ENCODE data around the gene DYNC1I1. TPM values are rescaled to one million over a fixed set of nuclear protein-coding genes. Genes with fewer than 3 reads are reported as not detected.

The DYNC1I1 gene
- total and polyA plus RNA-seq, 2 of the 4 experiments (the other 2 are of a cell fraction) = under 0.01 to 0.15 TPM

DNA sequence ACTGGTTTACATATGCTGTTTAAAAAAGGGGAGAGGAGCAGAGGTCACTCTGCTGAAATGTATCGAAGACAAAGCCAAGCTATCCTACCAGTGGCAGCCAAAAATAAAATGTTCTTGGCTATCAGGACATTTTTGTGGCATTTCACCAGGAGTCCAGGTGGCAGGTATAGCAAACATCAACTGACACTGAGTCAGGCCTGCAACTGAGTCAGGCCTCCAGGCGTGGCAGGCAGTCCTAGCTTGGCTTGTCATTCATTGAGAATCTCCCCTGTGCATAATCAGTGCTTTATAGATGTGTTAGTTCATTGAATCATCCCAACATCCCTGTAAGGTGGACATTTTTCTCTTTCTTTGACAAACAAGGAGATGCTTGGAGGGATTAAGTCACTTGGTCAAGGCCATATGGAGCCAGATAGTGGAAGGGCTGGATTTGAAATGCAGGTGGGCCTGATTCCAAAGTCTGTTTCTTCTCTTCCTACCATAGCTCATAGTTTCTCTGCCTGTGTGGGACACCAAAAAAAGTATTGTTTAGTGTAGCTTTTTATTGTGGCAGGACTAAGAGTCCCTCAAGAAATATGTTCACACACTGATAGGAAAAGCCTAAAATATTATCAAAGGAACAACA lies 4.3 kb downstream of the DYNC1I1 start:
- no peaks in the 10 kb centered on the region for H4K20me1 ChIP-seq (ENCODE audit: insufficient read depth, low read length)
- ChIA-PET CTCF (no interaction called here), POLR2A (ENCODE audit: unreplicated experiment) (no interaction called here)
- H3K4me2 ChIP-seq (ENCODE audit: low read depth, low read length) = no peak overlapping the region
- no peak overlapping the region for H2BK15ac ChIP-seq (ENCODE audit: low read depth, low read length)
- no peak overlapping the region for H2AK9ac ChIP-seq (replicated peaks; ENCODE audit: low read depth, low read length, poor library complexity)
- H3K36me3 ChIP-seq (ENCODE audit: control insufficient read depth, insufficient read depth, low read length) = no peaks in the 10 kb centered on the region
- DNase-seq = no peak
- H3K9me3 ChIP-seq (ENCODE audit: control insufficient read depth, insufficient read depth, low read length) = no peaks in the 10 kb centered on the region
- dilution Hi-C loops (cut with HindIII; ENCODE audit: low sequenced_read_pairs, unreplicated experiment) (no loop called here), intact Hi-C loops (cut with micrococcal nuclease) (no loop called here), in situ Hi-C loops (cut with MboI; ENCODE audit: low sequenced_read_pairs) (no loop called here)
- TF ChIP-seq POLR2A (IDR thresholded peaks at IDR 0.05; ENCODE audit: low read depth, low read length) = no peak
- TF ChIP-seq CHD1 (IDR thresholded peaks at IDR 0.05; ENCODE audit: low read depth, low read length) = no peak
- TF ChIP-seq RCOR1 (IDR thresholded peaks at IDR 0.05; ENCODE audit: insufficient replicate concordance, low read length) = no peak
- no peak for TF ChIP-seq FOS (IDR thresholded peaks at IDR 0.05; ENCODE audit: low read depth, low read length)
- TF ChIP-seq CEBPB (IDR thresholded peaks at IDR 0.05; ENCODE audit: low read depth, low read length) = no peak
- no peak for TF ChIP-seq BHLHE40 (IDR thresholded peaks at IDR 0.05; ENCODE audit: low read depth, low read length)
- TF ChIP-seq MAZ (IDR thresholded peaks at IDR 0.05; ENCODE audit: borderline replicate concordance, low read depth, low read length) = no peak
- TF ChIP-seq MXI1 (IDR thresholded peaks at IDR 0.05; ENCODE audit: borderline replicate concordance, low read depth, low read length) = no peak
- TF ChIP-seq, protein P1, sequence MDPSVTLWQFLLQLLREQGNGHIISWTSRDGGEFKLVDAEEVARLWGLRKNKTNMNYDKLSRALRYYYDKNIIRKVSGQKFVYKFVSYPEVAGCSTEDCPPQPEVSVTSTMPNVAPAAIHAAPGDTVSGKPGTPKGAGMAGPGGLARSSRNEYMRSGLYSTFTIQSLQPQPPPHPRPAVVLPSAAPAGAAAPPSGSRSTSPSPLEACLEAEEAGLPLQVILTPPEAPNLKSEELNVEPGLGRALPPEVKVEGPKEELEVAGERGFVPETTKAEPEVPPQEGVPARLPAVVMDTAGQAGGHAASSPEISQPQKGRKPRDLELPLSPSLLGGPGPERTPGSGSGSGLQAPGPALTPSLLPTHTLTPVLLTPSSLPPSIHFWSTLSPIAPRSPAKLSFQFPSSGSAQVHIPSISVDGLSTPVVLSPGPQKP (IDR thresholded peaks at IDR 0.05; ENCODE audit: borderline replicate concordance, low read depth, low read length) = no peak
- TF ChIP-seq, protein P2, sequence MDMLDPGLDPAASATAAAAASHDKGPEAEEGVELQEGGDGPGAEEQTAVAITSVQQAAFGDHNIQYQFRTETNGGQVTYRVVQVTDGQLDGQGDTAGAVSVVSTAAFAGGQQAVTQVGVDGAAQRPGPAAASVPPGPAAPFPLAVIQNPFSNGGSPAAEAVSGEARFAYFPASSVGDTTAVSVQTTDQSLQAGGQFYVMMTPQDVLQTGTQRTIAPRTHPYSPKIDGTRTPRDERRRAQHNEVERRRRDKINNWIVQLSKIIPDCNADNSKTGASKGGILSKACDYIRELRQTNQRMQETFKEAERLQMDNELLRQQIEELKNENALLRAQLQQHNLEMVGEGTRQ (IDR thresholded peaks at IDR 0.05; ENCODE audit: low read depth, low read length) = no peak
- no peak for TF ChIP-seq MAFK (IDR thresholded peaks at IDR 0.05; ENCODE audit: low read depth, low read length)
- no peak for TF ChIP-seq RAD21 (IDR thresholded peaks at IDR 0.05; ENCODE audit: low read length)
- no peak for TF ChIP-seq NFE2L2 (IDR thresholded peaks at IDR 0.05; ENCODE audit: low read depth, low read length)
- no peak for TF ChIP-seq RFX5 (IDR thresholded peaks at IDR 0.05; ENCODE audit: low read depth, low read length)
- BruUV-seq (replicated peaks) = no TSS peak
- H4K5ac ChIP-seq (ENCODE audit: low read depth, low read length) = no peak overlapping the region
- no peaks in the 10 kb centered on the region for H3K9me1 ChIP-seq (ENCODE audit: insufficient read depth, low read length)
- no peak overlapping the region for H3K27ac ChIP-seq (ENCODE audit: insufficient read depth, low read length)
- H3K56ac ChIP-seq (ENCODE audit: extremely low read depth, insufficient read depth, low read length) = no peak overlapping the region
- no peak overlapping the region for H3K9ac ChIP-seq (ENCODE audit: low read depth, low read length)
- H4K8ac ChIP-seq (ENCODE audit: low read depth in 2 of 2, low read length in 2 of 2) = no peak overlapping the region
- H3K4me1 ChIP-seq (ENCODE audit: control insufficient read depth, insufficient read depth, low read length) = no peaks in the 10 kb centered on the region
- no peak overlapping the region for H3K23ac ChIP-seq (ENCODE audit: low read depth, low read length)
- no peaks in the 10 kb centered on the region for H3K79me1 ChIP-seq (ENCODE audit: low read depth in 1 of 2, low read length in 2 of 2)
- no peak overlapping the region for H3K4me3 ChIP-seq (ENCODE audit: insufficient read depth, low read depth, low read length)
- H2BK5ac ChIP-seq (ENCODE audit: low read depth, low read length, poor library complexity, severe bottlenecking) = no peak overlapping the region
- no peak overlapping the region for H3K18ac ChIP-seq (ENCODE audit: low read depth, low read length)
- H2AK5ac ChIP-seq (ENCODE audit: low read depth, low read length) = no peak overlapping the region
- peaks cover 13% of the 10 kb centered on the region for H3K27me3 ChIP-seq (ENCODE audit: control insufficient read depth, insufficient read depth, low read length)
- H3K4ac ChIP-seq (ENCODE audit: low read depth, low read length) = no peak overlapping the region
- no peak overlapping the region for H2BK20ac ChIP-seq (ENCODE audit: low read depth, low read length)
- no CpG with 5 or more reads among the region's 2 CpGs for WGBS, 2 experiments (ENCODE audit: extremely low coverage in 2 of 2, insufficient read length in 1 of 2)
- H3K14ac ChIP-seq (replicated peaks; ENCODE audit: low read depth, low read length) = no peak overlapping the region
- H2AFZ ChIP-seq (replicated peaks; ENCODE audit: low read length, poor library complexity) = no peak overlapping the region
- no peak overlapping the region for H4K91ac ChIP-seq (ENCODE audit: insufficient read depth, low read depth, low read length)
- H2BK120ac ChIP-seq (ENCODE audit: low read depth, low read length) = no peak overlapping the region
- no peak for ATAC-seq (ENCODE audit: low read depth)
